ENCODE results near the gene SIGLEC5.

- no peak for TF ChIP-seq CTCF (IDR thresholded peaks at IDR 0.05)
- no peak for TF ChIP-seq POLR2A (IDR thresholded peaks at IDR 0.05)
Observed at GRCh38 chr19:51565583-51565982, 64.6 kb downstream of the SIGLEC5 start.

Measured in tibial nerve (tissue), 3 donors.